Activated naive CD4-positive, alpha-beta T cell treated with anti-CD3 and anti-CD28 coated beads, Interleukin-2, amount 50 U/mL, for 24 hours (primary cell): Measurements from ENCODE around the gene ASB9.

Experiments
- H3K27ac Mint-ChIP-seq: one replicate; pipeline ENCODE4 v1.8.0; 2021; ENCODE audit warnings: mild to moderate bottlenecking, mixed read lengths
- H3K27me3 Mint-ChIP-seq: one replicate; pipeline ENCODE4 v1.8.0; 2021; ENCODE audit warnings: mixed read lengths
- H3K36me3 Mint-ChIP-seq: one replicate; pipeline ENCODE4 v1.8.0; 2021; ENCODE audit warnings: mixed read lengths
- H3K4me1 Mint-ChIP-seq: one replicate; pipeline ENCODE4 v1.8.0; 2021; ENCODE audit warnings: mixed read lengths
- H3K4me3 Mint-ChIP-seq: one replicate; pipeline ENCODE4 v1.8.0; 2021; ENCODE audit warnings: mild to moderate bottlenecking, mixed read lengths
- H3K9me3 Mint-ChIP-seq: one replicate; pipeline ENCODE4 v1.8.0; 2021; ENCODE audit warnings: mixed read lengths

The ASB9 gene

DNA sequence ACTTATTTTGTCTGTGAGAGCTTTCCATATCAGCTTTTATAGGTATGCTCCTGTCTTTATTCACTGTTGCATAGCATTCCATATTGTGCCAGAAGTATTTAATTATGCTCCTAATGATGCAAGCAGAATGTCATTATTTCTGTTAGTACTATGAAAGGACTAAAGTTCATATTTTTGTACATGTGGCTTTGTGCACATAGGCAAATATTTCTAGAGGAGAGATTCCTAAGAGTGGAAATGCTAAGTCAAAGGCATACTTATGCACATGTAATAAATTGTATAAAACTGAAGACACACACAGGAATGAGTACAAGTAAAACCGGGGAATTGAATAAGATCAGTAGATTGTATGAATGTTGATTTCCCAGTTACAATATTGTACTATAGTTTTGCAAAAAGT, 1.9 kb upstream of the ASB9 start:
- peaks cover 14% of the 10 kb centered on the region for H3K4me1 Mint-ChIP-seq
- H3K27me3 Mint-ChIP-seq, result no peaks in the 10 kb centered on the region
- H3K4me3 Mint-ChIP-seq, result no peak overlapping the region
- no peaks in the 10 kb centered on the region for H3K9me3 Mint-ChIP-seq
- no peaks in the 10 kb centered on the region for H3K36me3 Mint-ChIP-seq
- H3K27ac Mint-ChIP-seq, result no peak overlapping the region

DNA sequence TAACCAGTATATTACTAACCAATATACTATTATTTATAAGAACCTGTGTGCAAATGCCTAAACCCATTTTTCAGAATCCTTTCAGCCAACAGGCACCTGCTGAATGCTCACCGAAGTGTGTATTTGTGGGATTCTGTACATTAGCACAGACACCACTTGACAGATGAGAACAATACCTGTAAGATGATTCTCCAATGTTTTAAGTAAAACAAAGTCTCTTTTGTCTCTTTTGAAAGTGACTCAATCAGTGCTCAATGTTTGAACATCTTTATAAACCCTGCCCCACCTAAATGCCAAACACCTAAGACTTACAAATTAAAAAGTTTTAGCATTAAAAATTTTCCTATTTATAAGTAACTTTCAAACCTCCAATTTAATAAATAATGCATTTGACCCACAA, 763 bp downstream of the ASB9 start:
- H3K9me3 Mint-ChIP-seq, result no peaks in the 10 kb centered on the region
- H3K4me1 Mint-ChIP-seq, result peaks cover 14% of the 10 kb centered on the region
- no peaks in the 10 kb centered on the region for H3K27me3 Mint-ChIP-seq
- H3K36me3 Mint-ChIP-seq, result no peaks in the 10 kb centered on the region
- no peak overlapping the region for H3K27ac Mint-ChIP-seq
- H3K4me3 Mint-ChIP-seq, result no peak overlapping the region

DNA sequence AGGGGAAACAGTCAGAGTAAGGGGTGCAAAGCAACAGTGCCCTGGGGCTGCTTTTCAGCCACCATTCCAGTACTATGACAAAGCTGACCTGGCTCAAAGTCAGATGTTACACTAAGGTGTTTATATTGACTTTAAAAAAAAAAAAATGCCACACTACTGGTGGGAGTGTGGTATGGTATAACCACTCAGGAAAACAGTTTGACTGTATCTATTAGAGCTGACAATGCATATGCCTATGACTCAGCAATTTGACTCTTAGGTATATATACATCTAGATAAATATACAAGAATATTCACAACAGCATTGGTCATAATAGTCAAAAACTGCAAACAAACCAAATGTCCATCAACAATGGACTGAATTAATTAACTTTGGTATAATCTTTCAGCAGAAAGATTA, 15.0 kb downstream of the ASB9 start:
- no peak overlapping the region for H3K27ac Mint-ChIP-seq
- H3K36me3 Mint-ChIP-seq, result no peaks in the 10 kb centered on the region
- H3K4me1 Mint-ChIP-seq, result no peaks in the 10 kb centered on the region
- no peaks in the 10 kb centered on the region for H3K9me3 Mint-ChIP-seq
- no peaks in the 10 kb centered on the region for H3K27me3 Mint-ChIP-seq
- H3K4me3 Mint-ChIP-seq, result no peak overlapping the region

DNA sequence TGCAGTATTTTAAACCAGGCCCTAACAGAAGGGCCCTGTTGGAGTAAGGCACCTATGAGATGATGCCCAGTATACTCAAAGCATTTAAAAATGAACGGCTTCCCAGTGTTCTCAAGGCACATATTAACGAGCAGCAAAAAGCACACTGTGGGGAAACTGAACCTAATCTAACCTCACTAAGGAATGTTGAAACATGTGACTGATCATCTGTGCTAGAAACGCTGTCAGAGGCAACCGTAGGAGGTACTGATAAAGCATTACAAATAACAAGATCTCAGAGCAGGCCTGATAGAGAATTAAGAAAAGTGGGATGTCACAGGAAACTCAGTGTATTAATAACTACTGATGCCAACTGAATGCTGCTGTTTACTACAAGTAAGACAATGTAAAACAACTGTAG, 24.0 kb downstream of the ASB9 start:
- Mint-ChIP-seq H3K27me3 (no peaks in the 10 kb centered on the region), H3K27ac (no peak overlapping the region), H3K9me3 (no peaks in the 10 kb centered on the region), H3K4me1 (no peaks in the 10 kb centered on the region), H3K4me3 (no peak overlapping the region), H3K36me3 (no peaks in the 10 kb centered on the region)

DNA sequence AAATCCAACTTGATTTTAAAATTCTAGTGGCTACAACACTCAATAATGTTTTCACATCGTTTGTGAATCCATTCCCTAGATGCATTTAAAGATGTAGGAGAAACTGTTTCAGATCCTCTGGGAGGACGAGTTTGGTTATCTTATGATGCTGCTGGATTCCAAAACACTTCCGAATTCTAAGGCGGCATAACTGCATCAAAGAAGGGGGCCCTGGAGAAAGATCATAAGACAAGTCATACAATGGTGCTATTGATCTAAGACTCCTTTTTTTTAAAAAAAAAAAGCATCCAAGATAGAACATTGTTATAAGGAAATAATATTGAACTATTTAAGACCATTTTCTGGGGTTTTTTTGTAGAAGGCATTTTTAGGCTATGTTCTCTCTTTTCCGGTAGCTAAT, 25.5 kb downstream of the ASB9 start:
- H3K27me3 Mint-ChIP-seq, result no peaks in the 10 kb centered on the region
- no peak overlapping the region for H3K27ac Mint-ChIP-seq
- H3K4me1 Mint-ChIP-seq, result no peaks in the 10 kb centered on the region
- no peaks in the 10 kb centered on the region for H3K9me3 Mint-ChIP-seq
- H3K4me3 Mint-ChIP-seq, result no peak overlapping the region
- H3K36me3 Mint-ChIP-seq, result no peaks in the 10 kb centered on the region

DNA sequence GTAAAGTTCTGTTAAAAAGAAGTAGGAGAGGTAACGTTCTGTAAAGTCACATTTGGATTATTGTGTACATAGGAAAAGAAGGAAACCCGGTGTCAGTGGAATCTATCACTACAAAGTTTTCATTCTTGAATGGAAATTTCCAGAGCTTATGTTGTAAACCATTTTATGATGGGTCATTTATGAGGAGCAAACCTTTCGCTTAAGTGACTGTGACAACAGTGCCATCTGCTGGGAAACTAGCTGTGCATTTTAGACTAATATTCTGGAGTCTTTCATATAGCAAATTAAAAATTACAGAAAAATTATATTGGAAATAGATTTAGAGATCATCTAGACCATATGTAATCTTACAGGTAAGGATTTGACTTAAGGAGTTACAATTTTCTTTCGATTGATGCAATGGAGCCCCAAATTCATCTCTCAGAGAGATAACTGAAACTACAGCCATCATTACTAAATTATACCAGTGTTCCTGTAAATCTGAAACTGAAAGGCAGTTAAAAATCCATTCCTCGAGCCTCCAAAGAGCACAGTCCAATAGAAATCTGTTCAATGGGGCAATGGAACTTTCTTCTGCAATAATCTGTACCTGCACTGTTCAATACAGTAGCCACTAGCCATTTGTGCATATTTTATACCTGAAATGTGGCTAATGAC, 26.9 kb downstream of the ASB9 start:
- Mint-ChIP-seq H3K36me3 (no peaks in the 10 kb centered on the region), H3K4me3 (no peak overlapping the region), H3K4me1 (no peaks in the 10 kb centered on the region), H3K27ac (no peak overlapping the region), H3K27me3 (no peaks in the 10 kb centered on the region), H3K9me3 (no peaks in the 10 kb centered on the region)

DNA sequence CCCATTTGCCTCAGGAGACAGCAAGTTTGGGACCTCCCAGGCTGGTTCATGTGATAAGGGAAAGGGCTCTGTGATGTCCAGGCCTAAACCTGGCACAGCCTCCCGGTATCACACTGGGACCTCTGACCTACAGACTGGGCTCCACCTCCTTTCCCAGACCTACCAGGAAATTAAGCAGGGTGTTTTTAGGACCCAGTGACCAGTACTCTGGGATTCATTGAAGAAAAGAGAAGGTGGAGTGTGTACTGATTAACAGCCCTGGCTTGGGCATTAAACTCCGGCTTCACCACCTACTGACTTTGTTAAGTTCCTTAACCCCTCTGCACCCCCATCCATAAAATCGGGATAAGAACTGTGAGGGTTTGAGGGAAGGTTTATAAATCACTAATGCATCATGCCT, 28.6 kb downstream of the ASB9 start:
- no peaks in the 10 kb centered on the region for H3K4me1 Mint-ChIP-seq
- no peaks in the 10 kb centered on the region for H3K36me3 Mint-ChIP-seq
- H3K9me3 Mint-ChIP-seq, result no peaks in the 10 kb centered on the region
- no peaks in the 10 kb centered on the region for H3K27me3 Mint-ChIP-seq
- no peak overlapping the region for H3K27ac Mint-ChIP-seq
- no peak overlapping the region for H3K4me3 Mint-ChIP-seq

DNA sequence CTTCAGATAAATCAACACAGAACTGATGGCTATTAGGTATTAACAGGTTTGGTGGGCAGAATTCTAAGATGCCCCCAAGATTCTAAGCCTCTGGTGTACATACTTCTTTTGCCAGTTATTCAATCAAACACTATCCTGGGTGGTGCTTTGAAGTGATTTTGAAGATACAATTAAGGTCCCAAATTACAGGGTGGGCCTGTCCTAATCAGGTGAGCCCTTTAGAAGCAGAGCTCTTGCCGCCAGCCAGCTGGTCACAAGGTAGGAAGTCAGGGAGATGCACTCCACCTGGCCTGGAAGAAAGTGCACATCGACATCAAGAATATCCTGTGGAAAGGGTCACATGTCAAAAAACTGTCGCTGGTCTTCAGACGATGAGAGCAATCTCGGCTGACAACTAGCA, 29.5 kb downstream of the ASB9 start:
- Mint-ChIP-seq H3K4me3 (no peak overlapping the region), H3K27ac (no peak overlapping the region), H3K4me1 (no peaks in the 10 kb centered on the region), H3K9me3 (no peaks in the 10 kb centered on the region), H3K27me3 (no peaks in the 10 kb centered on the region), H3K36me3 (no peaks in the 10 kb centered on the region)

DNA sequence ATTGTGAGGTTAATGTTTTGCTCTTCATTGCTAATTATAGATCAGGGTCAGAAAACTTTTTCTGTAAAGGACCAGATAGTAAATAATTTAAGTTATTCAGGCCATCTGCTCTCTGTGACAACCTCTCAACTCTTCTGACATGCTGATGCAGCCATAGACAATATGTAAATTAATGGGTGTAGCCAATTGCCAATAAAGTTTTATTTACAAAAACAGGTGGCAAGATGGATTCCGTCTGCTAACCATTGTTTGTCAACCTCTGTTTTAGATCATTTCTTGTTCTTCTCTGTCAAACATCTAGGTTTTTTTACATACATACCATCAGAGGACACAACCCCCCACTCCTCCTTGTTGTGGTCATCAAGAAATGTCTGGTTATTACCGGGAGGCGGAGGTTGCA, 33.7 kb downstream of the ASB9 start:
- H3K4me1 Mint-ChIP-seq, result no peaks in the 10 kb centered on the region

DNA sequence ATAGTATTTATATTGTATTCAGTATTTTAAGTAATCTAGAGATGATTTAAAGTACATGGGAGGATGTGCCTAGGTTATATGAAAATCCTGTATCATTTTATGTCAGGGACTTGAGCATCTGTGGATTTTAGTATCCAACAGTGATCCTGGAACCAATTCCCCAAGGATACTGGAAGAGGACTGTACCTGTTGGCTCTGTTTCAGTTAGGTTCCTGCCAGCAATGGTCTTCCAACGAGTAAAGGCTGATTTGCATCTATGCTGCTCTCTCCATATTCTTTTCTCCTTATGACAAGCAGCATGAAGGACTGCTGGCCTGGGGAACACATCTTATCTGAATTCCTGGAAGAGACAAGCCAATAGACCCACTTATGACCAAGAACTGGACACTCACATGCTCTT, 34.9 kb downstream of the ASB9 start:
- Mint-ChIP-seq H3K9me3 (no peaks in the 10 kb centered on the region), H3K4me3 (no peak overlapping the region), H3K36me3 (no peaks in the 10 kb centered on the region), H3K27me3 (no peaks in the 10 kb centered on the region), H3K27ac (no peak overlapping the region), H3K4me1 (no peaks in the 10 kb centered on the region)

More for the DNA sequence above, 33.7 kb downstream of the ASB9 start:
- no peak overlapping the region for H3K27ac Mint-ChIP-seq
- H3K9me3 Mint-ChIP-seq, result no peaks in the 10 kb centered on the region
- H3K27me3 Mint-ChIP-seq, result no peaks in the 10 kb centered on the region
- H3K36me3 Mint-ChIP-seq, result no peaks in the 10 kb centered on the region
- no peak overlapping the region for H3K4me3 Mint-ChIP-seq

DNA sequence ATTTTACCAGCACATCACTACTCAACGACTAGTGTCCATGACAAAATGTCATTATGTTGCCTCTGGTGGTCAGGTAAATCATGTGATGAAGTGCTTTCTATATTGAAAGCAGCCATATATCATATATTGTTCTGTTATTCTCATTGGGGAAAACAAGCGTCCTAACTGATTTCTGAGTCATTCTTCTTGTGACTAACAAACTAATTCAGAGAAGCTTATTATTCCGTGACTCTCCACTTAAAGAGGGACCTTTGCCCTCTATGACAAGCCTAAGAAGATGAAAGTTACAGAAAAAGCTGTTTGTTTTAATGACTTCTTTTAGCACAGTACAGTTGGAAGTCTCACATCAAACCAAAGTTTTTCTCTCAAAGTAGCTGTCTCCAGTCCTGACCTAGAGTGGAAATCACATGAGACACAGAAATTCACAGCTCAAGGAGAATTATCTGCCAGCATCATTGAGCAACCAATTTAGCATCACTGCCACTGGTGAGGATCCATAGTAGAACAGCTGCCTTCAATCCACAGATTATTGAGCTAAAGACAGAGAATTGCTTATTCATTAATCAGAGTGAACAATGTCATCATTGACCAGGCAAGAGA, 36.4 kb downstream of the ASB9 start:
- Mint-ChIP-seq H3K4me1 (no peaks in the 10 kb centered on the region), H3K36me3 (no peaks in the 10 kb centered on the region), H3K4me3 (no peak overlapping the region), H3K9me3 (no peaks in the 10 kb centered on the region), H3K27ac (no peak overlapping the region), H3K27me3 (no peaks in the 10 kb centered on the region)

DNA sequence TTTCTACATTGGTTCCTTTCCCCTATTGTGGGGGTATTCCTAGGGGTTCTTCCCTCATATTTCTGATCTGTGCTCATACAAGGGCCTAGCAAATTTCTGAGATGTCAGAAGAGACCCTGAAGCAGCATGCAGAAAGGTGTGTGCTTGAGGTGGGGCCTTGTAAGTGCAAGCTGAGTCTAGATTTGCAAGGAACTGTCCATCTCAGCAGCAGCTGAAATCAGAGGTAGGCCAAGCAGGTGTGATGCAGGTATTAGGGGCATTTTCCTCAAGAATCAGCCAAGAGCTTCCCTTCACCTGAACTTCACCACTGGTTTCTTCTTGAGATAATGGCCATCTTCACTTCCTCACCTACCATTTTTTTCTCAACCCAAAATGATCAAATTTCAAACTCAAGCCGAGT, 45.1 kb downstream of the ASB9 start:
- Mint-ChIP-seq H3K27ac (no peak overlapping the region), H3K27me3 (no peaks in the 10 kb centered on the region), H3K36me3 (peaks cover 3% of the 10 kb centered on the region), H3K4me1 (no peaks in the 10 kb centered on the region), H3K9me3 (no peaks in the 10 kb centered on the region), H3K4me3 (no peak overlapping the region)

DNA sequence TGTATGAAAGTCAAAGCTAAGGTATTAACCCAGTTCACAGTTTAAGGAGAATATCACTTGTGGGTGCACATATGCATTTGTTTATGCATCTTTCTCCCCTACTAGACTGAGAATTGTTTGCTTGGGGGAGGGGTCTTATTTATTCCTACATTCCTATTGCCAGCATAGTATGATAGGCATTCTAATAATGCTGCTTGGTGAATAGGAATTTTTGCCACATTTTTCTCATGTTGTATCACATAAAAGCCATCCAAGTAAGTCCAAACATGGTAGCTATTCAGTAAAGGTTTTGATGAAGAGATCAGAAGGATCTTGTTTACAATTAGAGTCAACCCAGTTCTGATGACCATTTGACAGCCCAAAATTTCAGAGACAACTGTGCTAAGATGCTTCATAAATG, 48.6 kb downstream of the ASB9 start:
- Mint-ChIP-seq H3K9me3 (no peaks in the 10 kb centered on the region), H3K27me3 (no peaks in the 10 kb centered on the region), H3K36me3 (peaks cover 3% of the 10 kb centered on the region), H3K27ac (no peak overlapping the region), H3K4me1 (no peaks in the 10 kb centered on the region), H3K4me3 (no peak overlapping the region)

DNA sequence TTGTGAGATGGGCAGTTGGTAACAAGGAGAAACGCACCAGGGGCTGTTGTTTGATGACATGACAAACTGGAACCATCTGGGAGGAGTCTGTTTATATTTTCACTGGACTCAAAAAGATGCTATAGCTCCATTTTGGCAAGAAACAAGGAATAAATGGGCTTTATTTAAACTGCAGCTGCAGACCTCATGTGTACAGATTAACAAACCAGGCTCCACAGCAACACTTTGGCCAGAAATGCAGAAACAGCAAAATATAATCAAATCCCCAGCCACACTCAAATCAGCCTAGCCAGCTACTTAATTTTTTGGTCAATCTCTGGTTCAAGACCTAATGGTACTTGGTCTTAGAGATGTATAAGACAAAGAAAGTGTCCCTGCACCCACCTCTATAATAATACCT, 52.7 kb downstream of the ASB9 start:
- Mint-ChIP-seq H3K36me3 (peaks cover 3% of the 10 kb centered on the region), H3K27me3 (no peaks in the 10 kb centered on the region), H3K4me1 (no peaks in the 10 kb centered on the region), H3K27ac (no peak overlapping the region), H3K4me3 (no peak overlapping the region), H3K9me3 (no peaks in the 10 kb centered on the region)

DNA sequence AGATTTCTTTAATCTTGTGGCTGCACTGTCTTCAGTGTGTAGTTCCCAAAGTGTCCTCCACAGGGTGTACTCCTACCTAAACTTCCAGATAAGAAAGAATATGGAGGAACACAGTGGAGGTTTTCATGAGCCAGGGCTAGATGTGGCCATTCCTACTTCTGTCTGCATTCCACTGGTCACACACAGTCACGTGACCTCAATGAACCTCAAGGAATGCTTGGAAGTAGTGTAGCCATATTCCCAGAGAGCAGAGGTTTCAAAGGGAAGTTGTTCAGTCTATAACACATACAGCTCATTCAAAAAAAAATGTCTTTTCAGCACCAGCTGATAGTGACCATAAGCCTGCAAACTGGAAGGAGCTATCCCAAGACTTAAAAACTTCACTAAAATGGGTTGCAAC, 53.6 kb downstream of the ASB9 start:
- Mint-ChIP-seq H3K4me3 (no peak overlapping the region), H3K9me3 (no peaks in the 10 kb centered on the region), H3K36me3 (peaks cover 3% of the 10 kb centered on the region), H3K4me1 (no peaks in the 10 kb centered on the region), H3K27me3 (no peaks in the 10 kb centered on the region), H3K27ac (no peak overlapping the region)

DNA sequence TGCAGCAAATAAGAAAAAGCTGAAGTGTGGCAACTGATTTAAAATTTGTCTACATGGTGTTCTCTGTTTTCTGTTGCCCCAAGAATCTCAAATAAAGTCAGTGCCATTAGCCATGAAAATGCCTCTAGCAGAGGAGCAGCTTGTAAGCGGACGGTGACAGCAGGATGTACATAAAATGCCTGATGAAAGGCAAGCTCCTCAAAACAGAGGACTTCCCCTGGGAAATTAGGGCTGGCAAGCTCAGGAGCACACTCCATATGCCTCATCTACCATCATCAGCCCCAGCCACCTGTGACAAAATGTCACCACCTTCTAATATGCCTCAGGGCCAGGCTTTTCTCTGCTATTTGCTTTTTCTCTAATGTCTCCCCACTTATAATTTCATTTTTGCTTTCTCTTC, 54.5 kb downstream of the ASB9 start:
- Mint-ChIP-seq H3K27ac (no peak overlapping the region), H3K9me3 (no peaks in the 10 kb centered on the region), H3K27me3 (no peaks in the 10 kb centered on the region), H3K4me3 (no peak overlapping the region), H3K36me3 (no peaks in the 10 kb centered on the region), H3K4me1 (no peaks in the 10 kb centered on the region)

DNA sequence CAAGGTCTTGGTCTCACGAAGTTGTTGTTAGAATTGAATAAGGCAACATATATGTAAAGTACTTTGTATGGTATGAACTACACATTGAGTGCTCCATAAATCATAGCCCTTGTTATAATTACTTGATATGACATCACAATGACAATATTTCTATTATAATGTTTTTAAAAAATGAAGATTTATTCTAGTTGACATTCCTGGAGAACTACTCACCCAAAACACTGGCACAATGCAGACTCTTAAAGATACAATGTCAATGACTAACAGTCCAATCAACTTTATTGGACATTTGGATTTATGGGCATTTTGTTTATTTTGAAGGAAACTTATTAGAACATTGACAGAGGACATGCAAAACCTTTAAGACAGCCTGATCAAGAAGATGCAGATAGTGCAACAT, 55.3 kb downstream of the ASB9 start:
- Mint-ChIP-seq H3K27ac (no peak overlapping the region), H3K4me3 (no peak overlapping the region), H3K9me3 (no peaks in the 10 kb centered on the region), H3K36me3 (no peaks in the 10 kb centered on the region), H3K4me1 (no peaks in the 10 kb centered on the region), H3K27me3 (no peaks in the 10 kb centered on the region)
